HCT116 (cell line): ENCODE results near the gene STT3B. TPM values are rescaled to one million over a fixed set of nuclear protein-coding genes. Genes with fewer than 3 reads are reported as not detected.

Source experiments
- ATAC-seq: fragments of 200-7000 bp; cut with Tn5 transposase; 2 replicates; pipeline ENCODE4 v1.9.1; 2020; ENCODE audit warnings: mild to moderate bottlenecking, moderate library complexity
- BruUV-seq: library from RNA; stranded (reverse); fragments of 400-500 nt; replicated peaks from 2 replicates; lab custom pipeline; 2021; lab: Mats Ljungman, UMichigan
- CTCF ChIA-PET: fragments of 300-600 bp; sonication (Branson Sonifier 250); formaldehyde crosslinking; loops from one replicate; lab custom pipeline; 2021; ENCODE audit warnings: antibody characterized with exemption; lab: Charles Lee
- POLR2A ChIA-PET: fragments of 300-600, 350-600 bp; sonication (Branson Sonifier 250); formaldehyde crosslinking; loops from one replicate; lab custom pipeline; 2021; ENCODE audit warnings: antibody characterized with exemption; lab: Charles Lee
- RAD21 ChIA-PET, 2 experiments: fragments of 300-600 bp; sonication (Branson Sonifier 250); formaldehyde crosslinking; loops; one replicate each; lab custom pipeline; 2023; ENCODE audit warnings: low total read pairs in 2 of 2; ENCODE audit not compliant: uncharacterized antibody in 2 of 2, unreplicated experiment in 2 of 2, low non-redundant PET in 1 of 2; lab: Charles Lee
- DNase-seq: peaks from one replicate; pipeline ENCODE4 v3.0.0-alpha.2; 2010; ENCODE audit warnings: low read depth, low spot score
- H2AFZ ChIP-seq: fragments of 200-600 bp; shearing (Covaris generic), sonication (generic); 2 replicates; pipeline ENCODE4 v1.6.1; 2017; ENCODE audit warnings: low read depth, mixed run types, mixed read lengths, antibody characterized with exemption, low read length; ENCODE audit not compliant: poor library complexity, severe bottlenecking
- H3K27ac ChIP-seq: 2 replicates; pipeline ENCODE4 v1.5.1; 2012; ENCODE audit warnings: low read depth, low read length
- H3K27me3 ChIP-seq: fragments of 200-600 bp; sonication (generic); 2 replicates; pipeline ENCODE4 v1.6.1; 2016; ENCODE audit warnings: mixed run types, low read length, mixed read lengths; ENCODE audit not compliant: insufficient read depth
- H3K36me3 ChIP-seq, 2 experiments: fragments of 200-500 bp in 1 of 2; fragments of 200-600 bp in 1 of 2; sonication (Bioruptor generic) in 1 of 2; sonication (generic) in 1 of 2; 2 replicates each; pipeline versions ENCODE4 v1.5.1 to v1.6.1; 2014 to 2016; ENCODE audit warnings: low read length in 2 of 2, inconsistent platforms in 1 of 2, mixed read lengths in 1 of 2, mixed run types in 1 of 2; ENCODE audit not compliant: insufficient read depth in 2 of 2, control insufficient read depth in 1 of 2
- H3K4me1 ChIP-seq, 2 experiments: fragments of 200-600 bp in 1 of 2; sonication (generic) in 1 of 2; 2 replicates each; pipeline versions ENCODE4 v1.5.1 to v1.6.1; 2012 to 2017; ENCODE audit warnings: low read length in 2 of 2, inconsistent platforms in 1 of 2, mild to moderate bottlenecking in 1 of 2, mixed read lengths in 1 of 2, mixed run types in 1 of 2, moderate library complexity in 1 of 2; ENCODE audit not compliant: insufficient read depth in 2 of 2, control insufficient read depth in 1 of 2
- H3K4me2 ChIP-seq: fragments of 200-600 bp; sonication (generic); 2 replicates; pipeline ENCODE4 v1.6.1; 2017; ENCODE audit warnings: mixed run types, low read length, mixed read lengths
- H3K4me3 ChIP-seq, 2 experiments: fragments of 200-600 bp in 1 of 2; sonication (generic) in 1 of 2; replicated peaks in 1 of 2; 2 replicates each; pipeline ENCODE4 v1.5.1; 2011 to 2016; ENCODE audit warnings: low read length in 2 of 2, control low read depth in 1 of 2, low read depth in 1 of 2, mild to moderate bottlenecking in 1 of 2, mixed read lengths in 1 of 2, mixed run types in 1 of 2
- H3K79me2 ChIP-seq: fragments of 200-600 bp; sonication (generic); 2 replicates; pipeline ENCODE4 v1.6.1; 2017; ENCODE audit warnings: mild to moderate bottlenecking, mixed run types, low read length, moderate library complexity, mixed read lengths; ENCODE audit not compliant: insufficient read depth
- H3K9ac ChIP-seq: fragments of 200-600 bp; sonication (generic); 2 replicates; pipeline ENCODE4 v1.6.1; 2016; ENCODE audit warnings: low read length, mixed read lengths
- H3K9me2 ChIP-seq: fragments of 200-600 bp; sonication (generic), shearing (Covaris generic); 2 replicates; pipeline ENCODE4 v1.6.1; 2017; ENCODE audit warnings: mixed run types, mild to moderate bottlenecking, moderate library complexity; ENCODE audit not compliant: insufficient read depth
- H3K9me3 ChIP-seq, 2 experiments: fragments of 200-500 bp in 1 of 2; fragments of 200-600 bp in 1 of 2; sonication (Bioruptor generic) in 1 of 2; sonication (generic) in 1 of 2; 2 replicates each; pipeline ENCODE4 v1.6.1; 2014 to 2017; ENCODE audit warnings: low read length in 2 of 2, mixed read lengths in 2 of 2, inconsistent platforms in 1 of 2, low read depth in 1 of 2, mild to moderate bottlenecking in 1 of 2, mixed run types in 1 of 2, moderate library complexity in 1 of 2; ENCODE audit not compliant: control insufficient read depth in 1 of 2, insufficient read depth in 1 of 2
- H4K20me1 ChIP-seq: fragments of 200-600 bp; sonication (generic), shearing (Covaris generic); 2 replicates; pipeline ENCODE4 v1.6.1; 2017; ENCODE audit warnings: mixed run types, mild to moderate bottlenecking, moderate library complexity; ENCODE audit not compliant: insufficient read depth
- CEBPB ChIP-seq: IDR thresholded peaks from 2 replicates; pipeline ENCODE4 v1.6.1; 2012; ENCODE audit warnings: low read depth
- CTCF ChIP-seq, 3 experiments: fragments of 200-600 bp in 1 of 3; sonication (generic) in 1 of 3; IDR thresholded peaks in 2 of 3; conservative IDR thresholded peaks in 1 of 3; 2 replicates each; pipeline ENCODE4 v1.5.1; 2012 to 2017; ENCODE audit warnings: low read depth in 2 of 3, low read length in 2 of 3, antibody characterized with exemption in 1 of 3, borderline replicate concordance in 1 of 3, control low read depth in 1 of 3, mild to moderate bottlenecking in 1 of 3, mixed read lengths in 1 of 3, mixed run types in 1 of 3, moderate library complexity in 1 of 3; ENCODE audit not compliant: insufficient read depth in 1 of 3
- EGR1 ChIP-seq: IDR thresholded peaks from 2 replicates; pipeline ENCODE4 v1.6.1; 2012; ENCODE audit warnings: low read depth
- ELF1 ChIP-seq: IDR thresholded peaks from 2 replicates; pipeline ENCODE4 v1.6.1; 2012; ENCODE audit warnings: low read depth, borderline replicate concordance
- EZH2 ChIP-seq: fragments of 200-600 bp; sonication (generic); IDR thresholded peaks from 2 replicates; pipeline ENCODE4 v1.6.1; 2017; ENCODE audit warnings: antibody characterized with exemption, mixed run types
- POLR2A ChIP-seq: IDR thresholded peaks from 2 replicates; pipeline ENCODE4 v1.7.0; 2011; ENCODE audit warnings: borderline replicate concordance; ENCODE audit not compliant: insufficient read depth, insufficient read length; ENCODE audit errors: extremely low read depth
- RAD21 ChIP-seq: IDR thresholded peaks from 2 replicates; pipeline ENCODE4 v1.6.1; 2012; ENCODE audit warnings: low read depth, mild to moderate bottlenecking
- REST ChIP-seq: IDR thresholded peaks from 2 replicates; pipeline ENCODE4 v1.6.1; 2012; ENCODE audit warnings: low read depth
- SIN3A ChIP-seq: IDR thresholded peaks from 2 replicates; pipeline ENCODE4 v1.6.1; 2012; ENCODE audit warnings: low read depth
- SRF ChIP-seq: IDR thresholded peaks from 2 replicates; pipeline ENCODE4 v1.6.1; 2012; ENCODE audit warnings: low read depth
- ZBTB33 ChIP-seq: IDR thresholded peaks from 2 replicates; pipeline ENCODE4 v1.6.1; 2011; ENCODE audit warnings: mild to moderate bottlenecking, low read length, moderate library complexity; ENCODE audit not compliant: insufficient replicate concordance; ENCODE audit errors: extremely low read depth
- ZNF274 ChIP-seq: fragments of 200-500 bp; sonication (Bioruptor generic); IDR thresholded peaks from 2 replicates; pipeline ENCODE4 v1.6.1; 2014; ENCODE audit warnings: mild to moderate bottlenecking, low read depth, low read length, inconsistent platforms
- intact Hi-C: fragments of 100-400 bp; cut with micrococcal nuclease; formaldehyde crosslinking; loops from 2 replicates; pipeline ENCODE4 v1.10.0; 2022
- total RNA-seq: library from RNA; stranded (reverse); gene quantifications from one replicate; pipeline ENCODE4 v1.2.1, GENCODE V29; 2021; ENCODE audit not compliant: unreplicated experiment
- TF ChIP-seq, protein P1 (sequence below): IDR thresholded peaks from 2 replicates; pipeline ENCODE4 v1.6.1; 2012

Gene STT3B
- total RNA-seq, 1 experiment from 2014 or later, result 131 TPM

GRCh38 chr3:31576521-31576920 is 43.8 kb downstream of the STT3B start:
- Histone ChIP-seq H3K4me1 (no peaks in the 10 kb centered on the region), H3K9ac (no peak overlapping the region), H3K4me3 (no peak overlapping the region), H3K9me3 (no peaks in the 10 kb centered on the region), H3K27me3 (no peaks in the 10 kb centered on the region), H3K36me3 (no peaks in the 10 kb centered on the region; a peak in 1 of 4 replicates), H3K79me2 (peaks cover 98% of the 10 kb centered on the region), H3K9me2 (no peaks in the 10 kb centered on the region), H3K27ac (no peak overlapping the region), H2AFZ (no peak overlapping the region), H4K20me1 (peaks cover 39% of the 10 kb centered on the region; the same call in 1 of the 2 replicates), H3K4me2 (no peak overlapping the region)
- no peak for DNase-seq
- no peak for ATAC-seq
- intact Hi-C loops, result no loop called here
- ChIA-PET CTCF (no interaction called here), RAD21 (no interaction called here), POLR2A (no interaction called here)
- TF ChIP-seq, protein P1, sequence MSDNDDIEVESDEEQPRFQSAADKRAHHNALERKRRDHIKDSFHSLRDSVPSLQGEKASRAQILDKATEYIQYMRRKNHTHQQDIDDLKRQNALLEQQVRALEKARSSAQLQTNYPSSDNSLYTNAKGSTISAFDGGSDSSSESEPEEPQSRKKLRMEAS, result no peak
- TF ChIP-seq ELF1 (no peak), EZH2 (no peak), CEBPB (no peak), POLR2A (no peak), REST (no peak), SRF (no peak), ZNF274 (no peak), RAD21 (no peak), SIN3A (no peak), CTCF (IDR thresholded peaks at IDR 0.05 in 2 of 3, conservative IDR thresholded peaks at IDR 0.05 in 1 of 3; ENCODE audit: borderline replicate concordance in 1 of 3, insufficient read depth in 1 of 3, low read depth in 2 of 3, low read length in 2 of 3) (no peak), EGR1 (no peak), ZBTB33 (no peak)
- no TSS peak for BruUV-seq
